Testis (tissue), 3 donors: Measurements from ENCODE around the gene MEIS2. TPM values are rescaled to one million over a fixed set of nuclear protein-coding genes. Genes with fewer than 3 reads are reported as not detected.
A peak's percentile ranks its signal among the peaks of the same experiment; 100 is the strongest.

Source experiments
- DNase-seq: peaks from one replicate; pipeline ENCODE4 v3.0.0-alpha.2; 2019
- H3K27ac ChIP-seq, 2 donors: fragments of 200-600 bp; sonication (generic); one replicate each; pipeline ENCODE4 v1.5.1; 2019
- H3K27me3 ChIP-seq: fragments of 200-600 bp; sonication (generic); one replicate; pipeline ENCODE4 v1.5.1; 2019
- H3K36me3 ChIP-seq: fragments of 200-600 bp; sonication (generic); one replicate; pipeline ENCODE4 v1.5.1; 2017; ENCODE audit warnings: low read depth; ENCODE audit errors: missing control alignments
- H3K4me1 ChIP-seq: fragments of 200-600 bp; sonication (generic); one replicate; pipeline ENCODE4 v1.5.1; 2019
- H3K4me3 ChIP-seq, 2 donors: fragments of 200-600 bp; sonication (generic); one replicate each; pipeline ENCODE4 v1.5.1; 2017 to 2019
- H3K9me3 ChIP-seq: fragments of 200-600 bp; sonication (generic); one replicate; pipeline ENCODE4 v1.5.1; 2017
- CTCF ChIP-seq, 3 experiments: fragments of 450-650 bp in 2 of 3; fragments of 200-600 bp in 1 of 3; sonication (generic) in 1 of 3; IDR thresholded peaks; one replicate each; pipeline ENCODE4 v1.5.1; 2016 to 2019; ENCODE audit warnings: antibody characterized with exemption in 3 of 3, mild to moderate bottlenecking in 2 of 3, moderate library complexity in 1 of 3
- POLR2A ChIP-seq: fragments of 450-650 bp; IDR thresholded peaks from one replicate; pipeline ENCODE4 v1.6.1; 2017; ENCODE audit warnings: antibody characterized with exemption, mild to moderate bottlenecking, moderate library complexity
- WGBS, 2 donors: methylation state at CpG; one replicate each; pipeline ENCODE4 v1.1.5; 2018; 5-methylcytosine and 5-hydroxymethylcytosine counted together
- intact Hi-C: fragments of 100-400 bp; cut with DNase I; formaldehyde crosslinking; loops from one replicate; pipeline ENCODE4 v1.15.1; 2023; ENCODE audit warnings: low total_unique reads
- polyA plus RNA-seq: library from polyadenylated mRNA; stranded (reverse); fragments of 350-450 nt; fragmentation: Illumina TruSeq; extraction: RNeasy Lipid Tissue Mini Kit (QIAGEN cat#74804); gene quantifications from one replicate; pipeline ENCODE4 v1.2.3, GENCODE V29; 2014; ENCODE audit warnings: low read depth, low replicate concordance; ENCODE audit not compliant: insufficient read depth
- total RNA-seq, 2 donors: library from RNA; depleted of rRNA; stranded (reverse); fragments of >200 nt; gene quantifications; one replicate each; pipeline ENCODE4 v1.2.3, GENCODE V29; 2016

Gene MEIS2
- total and polyA plus RNA-seq, 3 donors from 2014 or later, result 7.0 to 19.4 (median 15.7) TPM

- intact Hi-C loops, result loop anchor here (5.0 kb wide), 1 partner anchor 223 kb away; no protein-coding TSS in a partner anchor
- no peak overlapping the region for H3K4me3 ChIP-seq
- TF ChIP-seq CTCF (IDR thresholded peaks at IDR 0.05) (no peak), POLR2A (no peak)
Measured at GRCh38 chr15:37105029-37105428, 4.7 kb upstream of the MEIS2 start.

GRCh38 chr15:37104424-37104981 lies 4.2 kb upstream of the MEIS2 start:
- Histone ChIP-seq H3K4me1 (peaks cover 6% of the 10 kb centered on the region), H3K4me3 (no peak overlapping the region), H3K9me3 (no peaks in the 10 kb centered on the region), H3K36me3 (no peaks in the 10 kb centered on the region), H3K27me3 (no peaks in the 10 kb centered on the region), H3K27ac (no peak overlapping the region)
- TF ChIP-seq CTCF (IDR thresholded peaks at IDR 0.05), result no peak
- no peak for TF ChIP-seq POLR2A
- no peak for DNase-seq
- intact Hi-C loops, result no loop called here
- 58 to 69% methylated on average over 12 of the region's 12 CpGs for WGBS, 2 donors

More at GRCh38 chr15:37105029-37105428, 4.7 kb upstream of the MEIS2 start:
- H3K4me1 ChIP-seq, result peaks cover 6% of the 10 kb centered on the region
- WGBS, 2 donors, result 63 to 84% methylated on average over 2 of the region's 2 CpGs
- H3K27ac ChIP-seq, result no peak overlapping the region
- H3K36me3 ChIP-seq, result no peaks in the 10 kb centered on the region
- no peaks in the 10 kb centered on the region for H3K27me3 ChIP-seq
- no peak for DNase-seq
- H3K9me3 ChIP-seq, result no peaks in the 10 kb centered on the region

- H3K36me3 ChIP-seq, result no peaks in the 10 kb centered on the region
- TF ChIP-seq POLR2A (no peak), CTCF (IDR thresholded peaks at IDR 0.05) (no peak)
- peaks cover 6% of the 10 kb centered on the region for H3K4me1 ChIP-seq
- no peaks in the 10 kb centered on the region for H3K27me3 ChIP-seq
- no peak overlapping the region for H3K4me3 ChIP-seq
- 49 to 54% methylated on average over 27 of the region's 27 CpGs for WGBS, 2 donors
- no peaks in the 10 kb centered on the region for H3K9me3 ChIP-seq
- H3K27ac ChIP-seq, result no peak overlapping the region
- intact Hi-C loops, result no loop called here
- no peak for DNase-seq
Measured at GRCh38 chr15:37103475-37104423, 3.4 kb upstream of the MEIS2 start.

GRCh38 chr15:37103163-37103435 lies 2.8 kb upstream of the MEIS2 start:
- DNase-seq, result no peak
- WGBS, 2 donors, result 20 to 21% methylated on average over 2 of the region's 2 CpGs
- Histone ChIP-seq H3K4me1 (peaks cover 6% of the 10 kb centered on the region), H3K27ac (no peak overlapping the region), H3K36me3 (no peaks in the 10 kb centered on the region), H3K27me3 (no peaks in the 10 kb centered on the region), H3K9me3 (no peaks in the 10 kb centered on the region), H3K4me3 (peak overlapping the region; percentile 77 to 82)
- TF ChIP-seq CTCF (IDR thresholded peaks at IDR 0.05) (no peak), POLR2A (no peak)
- intact Hi-C loops, result no loop called here
